Measurements from ENCODE around the gene TP73. TPM values are rescaled to one million over a fixed set of nuclear protein-coding genes. Genes with fewer than 3 reads are reported as not detected.
"Not testable (repeated sequence)": the region's sequence is repeated elsewhere in the genome, so short reads cannot be mapped to it uniquely, and the experiment has no call there.

Gene TP73
- total RNA-seq, 1 donor: not detected

GRCh38 chr1:3717041-3717714, 64.9 kb downstream of the TP73 start:
- no peak overlapping the region for H3K4me3 ChIP-seq (ENCODE audit: low read length)
- H3K9me3 ChIP-seq (ENCODE audit: low read depth, low read length): no peaks in the 10 kb centered on the region
- H3K27me3 ChIP-seq (ENCODE audit: insufficient read depth, low read length): no peaks in the 10 kb centered on the region
- no peaks in the 10 kb centered on the region for H3K4me1 ChIP-seq (ENCODE audit: insufficient read depth, low read length)

GRCh38 chr1:3717715-3718601, 65.6 kb downstream of the TP73 start:
- Histone ChIP-seq H3K9me3 (ENCODE audit: low read depth, low read length) (no peaks in the 10 kb centered on the region), H3K27me3 (ENCODE audit: insufficient read depth, low read length) (no peaks in the 10 kb centered on the region), H3K4me1 (ENCODE audit: insufficient read depth, low read length) (no peaks in the 10 kb centered on the region), H3K4me3 (ENCODE audit: low read length) (no peak overlapping the region)

- H3K27me3 ChIP-seq (ENCODE audit: insufficient read depth, low read length): no peaks in the 10 kb centered on the region
These were observed 66.4 kb downstream of the TP73 start for GRCh38 chr1:3718764-3719163.

GRCh38 chr1:3721955-3722465, 69.7 kb downstream of the TP73 start:
- no peaks in the 10 kb centered on the region for H3K9me3 ChIP-seq (ENCODE audit: low read depth, low read length)
- H3K27me3 ChIP-seq (ENCODE audit: insufficient read depth, low read length): no peaks in the 10 kb centered on the region
- no peaks in the 10 kb centered on the region for H3K4me1 ChIP-seq (ENCODE audit: insufficient read depth, low read length)
- H3K4me3 ChIP-seq (ENCODE audit: low read length): no peak overlapping the region

More at GRCh38 chr1:3718764-3719163, 66.4 kb downstream of the TP73 start:
- Histone ChIP-seq H3K4me1 (ENCODE audit: insufficient read depth, low read length) (no peaks in the 10 kb centered on the region), H3K9me3 (ENCODE audit: low read depth, low read length) (no peaks in the 10 kb centered on the region), H3K4me3 (ENCODE audit: low read length) (no peak overlapping the region)

- no peak overlapping the region for H3K4me3 ChIP-seq (ENCODE audit: low read length)
- H3K27me3 ChIP-seq (ENCODE audit: insufficient read depth, low read length): no peaks in the 10 kb centered on the region
- no peaks in the 10 kb centered on the region for H3K4me1 ChIP-seq (ENCODE audit: insufficient read depth, low read length)
- H3K9me3 ChIP-seq (ENCODE audit: low read depth, low read length): no peaks in the 10 kb centered on the region
These were observed 70.5 kb downstream of the TP73 start for GRCh38 chr1:3722846-3723245.

GRCh38 chr1:3724416-3725030, 72.2 kb downstream of the TP73 start:
- not testable (repeated sequence) for H3K4me3 ChIP-seq (ENCODE audit: low read length); H3K27me3 ChIP-seq (ENCODE audit: insufficient read depth, low read length); H3K4me1 ChIP-seq (ENCODE audit: insufficient read depth, low read length); H3K9me3 ChIP-seq (ENCODE audit: low read depth, low read length)

GRCh38 chr1:3725366-3725765, 73.0 kb downstream of the TP73 start:
- Histone ChIP-seq H3K4me3 (ENCODE audit: low read length) (no peak overlapping the region), H3K4me1 (ENCODE audit: insufficient read depth, low read length) (no peaks in the 10 kb centered on the region), H3K27me3 (ENCODE audit: insufficient read depth, low read length) (no peaks in the 10 kb centered on the region), H3K9me3 (ENCODE audit: low read depth, low read length) (no peaks in the 10 kb centered on the region)

- Histone ChIP-seq H3K4me1 (ENCODE audit: insufficient read depth, low read length) (no peaks in the 10 kb centered on the region), H3K27me3 (ENCODE audit: insufficient read depth, low read length) (no peaks in the 10 kb centered on the region), H3K4me3 (ENCODE audit: low read length) (no peak overlapping the region)
These were observed 74.9 kb downstream of the TP73 start for GRCh38 chr1:3727042-3727824.

GRCh38 chr1:3727825-3728776, 75.8 kb downstream of the TP73 start:
- H3K9me3 ChIP-seq (ENCODE audit: low read depth, low read length): no peaks in the 10 kb centered on the region
- no peak overlapping the region for H3K4me3 ChIP-seq (ENCODE audit: low read length)
- no peaks in the 10 kb centered on the region for H3K27me3 ChIP-seq (ENCODE audit: insufficient read depth, low read length)
- no peaks in the 10 kb centered on the region for H3K4me1 ChIP-seq (ENCODE audit: insufficient read depth, low read length)

More at GRCh38 chr1:3727042-3727824, 74.9 kb downstream of the TP73 start:
- no peaks in the 10 kb centered on the region for H3K9me3 ChIP-seq (ENCODE audit: low read depth, low read length)

- H3K4me1 ChIP-seq (ENCODE audit: insufficient read depth, low read length): no peaks in the 10 kb centered on the region
- H3K4me3 ChIP-seq (ENCODE audit: low read length): no peak overlapping the region
- H3K27me3 ChIP-seq (ENCODE audit: insufficient read depth, low read length): no peaks in the 10 kb centered on the region
- no peaks in the 10 kb centered on the region for H3K9me3 ChIP-seq (ENCODE audit: low read depth, low read length)
These were observed 77.6 kb downstream of the TP73 start for GRCh38 chr1:3729594-3730542.

GRCh38 chr1:3730543-3731247, 78.4 kb downstream of the TP73 start:
- no peaks in the 10 kb centered on the region for H3K4me1 ChIP-seq (ENCODE audit: insufficient read depth, low read length)
- H3K4me3 ChIP-seq (ENCODE audit: low read length): no peak overlapping the region
- H3K9me3 ChIP-seq (ENCODE audit: low read depth, low read length): no peaks in the 10 kb centered on the region
- H3K27me3 ChIP-seq (ENCODE audit: insufficient read depth, low read length): no peaks in the 10 kb centered on the region

- Histone ChIP-seq H3K27me3 (ENCODE audit: insufficient read depth, low read length) (no peaks in the 10 kb centered on the region), H3K4me1 (ENCODE audit: insufficient read depth, low read length) (no peaks in the 10 kb centered on the region), H3K4me3 (ENCODE audit: low read length) (no peak overlapping the region), H3K9me3 (ENCODE audit: low read depth, low read length) (no peaks in the 10 kb centered on the region)
These were observed 79.5 kb downstream of the TP73 start for GRCh38 chr1:3731583-3732433.

Measured in mononuclear cell (primary cell).